GM19395 (cell line): Measurements from ENCODE around the gene CCDC27.

Experiments
- ATAC-seq: cut with Tn5 transposase; IDR thresholded peaks from one replicate; pipeline ENCODE4 v1.9.1; 2021; ENCODE audit warnings: mild to moderate bottlenecking, moderate library complexity; ENCODE audit not compliant: unreplicated experiment

Gene CCDC27

DNA sequence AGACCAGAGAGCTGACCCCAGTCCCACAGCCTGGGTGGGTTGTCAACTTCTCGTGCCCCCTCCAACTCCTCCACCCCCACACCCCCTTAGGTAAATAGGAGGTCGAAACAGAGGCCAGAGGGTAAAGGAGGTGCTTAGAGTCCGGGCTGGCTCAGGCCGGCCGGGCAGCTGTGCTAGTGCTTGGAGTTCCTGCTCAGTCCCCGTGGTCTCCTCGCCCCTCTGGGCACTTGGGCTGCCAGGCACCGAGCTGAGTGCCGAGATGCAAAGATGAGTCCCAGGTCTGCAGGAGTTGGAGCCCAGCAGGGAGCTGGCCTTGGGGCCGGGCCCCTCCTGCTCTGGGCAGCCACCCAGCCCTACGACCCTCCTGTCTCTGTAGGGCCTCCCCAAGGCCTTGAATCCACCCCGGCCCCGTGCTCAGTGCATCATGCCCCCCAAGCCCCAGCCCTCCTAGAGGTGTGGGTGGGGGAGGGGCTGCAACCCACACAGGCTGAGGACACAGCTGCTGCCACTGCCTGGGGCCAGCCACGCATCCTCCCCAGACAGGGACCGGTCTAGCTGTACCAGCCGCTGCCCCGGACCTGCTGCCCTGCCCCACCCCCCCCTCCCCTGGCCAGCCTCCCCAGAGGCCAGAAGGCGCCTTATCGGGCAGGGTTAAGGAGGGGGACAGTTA is 22.2 kb downstream of the CCDC27 start:
- ATAC-seq = no peak

DNA sequence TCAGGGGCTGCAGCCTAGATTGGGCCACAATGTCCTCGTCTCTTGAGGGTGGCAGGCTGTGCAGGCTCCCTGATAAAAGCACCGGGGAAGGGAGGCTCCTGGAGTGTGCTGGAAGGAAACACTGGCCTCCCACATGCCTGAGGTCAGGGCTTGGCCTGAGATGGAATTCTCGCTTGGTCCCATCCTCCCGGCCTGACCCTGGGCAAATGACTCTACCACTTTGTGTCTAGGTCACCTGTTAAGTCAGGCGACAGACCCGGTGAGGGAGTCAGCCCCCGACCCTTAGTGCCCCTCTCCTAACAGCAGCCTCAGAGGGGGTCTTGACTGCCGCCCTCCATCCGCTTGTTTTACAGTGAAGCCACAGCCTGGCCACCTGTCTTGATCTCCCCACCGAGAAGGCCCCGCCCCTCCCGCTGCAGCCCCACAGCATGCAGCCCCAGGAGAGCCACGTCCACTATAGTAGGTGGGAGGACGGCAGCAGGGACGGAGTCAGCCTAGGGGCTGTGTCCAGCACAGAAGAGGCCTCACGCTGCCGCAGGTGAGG is 22.8 kb downstream of the CCDC27 start:
- no peak for ATAC-seq

DNA sequence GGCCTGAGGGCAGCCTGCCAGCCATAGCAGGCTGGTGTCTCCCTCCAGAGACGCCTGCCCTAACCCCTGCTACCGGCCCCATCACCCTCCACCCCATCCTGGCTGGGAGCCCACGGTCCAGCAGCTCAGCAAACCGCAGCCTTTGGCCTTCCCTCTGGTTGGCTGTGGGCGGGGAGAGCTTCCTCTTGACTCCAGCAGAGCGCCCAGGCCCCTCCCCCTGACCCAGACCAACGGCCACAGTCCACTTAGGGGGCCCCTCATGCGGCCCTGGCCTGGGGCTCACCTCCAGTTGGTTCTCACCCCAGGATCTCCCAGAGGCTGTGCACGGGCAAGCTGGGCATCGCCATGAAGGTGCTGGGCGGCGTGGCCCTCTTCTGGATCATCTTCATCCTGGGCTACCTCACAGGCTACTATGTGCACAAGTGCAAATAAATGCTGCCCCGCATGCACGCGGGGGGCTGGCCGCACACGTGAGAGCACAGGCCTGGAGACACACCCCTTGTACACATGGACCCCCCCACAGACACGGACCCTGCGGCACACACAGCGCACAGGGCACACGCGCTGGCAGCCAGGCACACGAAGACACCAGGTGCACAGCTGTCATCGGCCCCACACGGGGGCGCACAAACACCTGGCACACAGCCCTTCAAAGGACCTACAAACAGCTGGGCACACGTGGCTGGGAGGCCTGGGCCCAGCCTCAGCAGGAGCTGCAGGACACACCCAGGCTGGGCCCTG is 23.4 kb downstream of the CCDC27 start:
- no peak for ATAC-seq

GRCh38 chr1:3776231-3776961 is 24.1 kb downstream of the CCDC27 start:
- ATAC-seq = no peak

DNA sequence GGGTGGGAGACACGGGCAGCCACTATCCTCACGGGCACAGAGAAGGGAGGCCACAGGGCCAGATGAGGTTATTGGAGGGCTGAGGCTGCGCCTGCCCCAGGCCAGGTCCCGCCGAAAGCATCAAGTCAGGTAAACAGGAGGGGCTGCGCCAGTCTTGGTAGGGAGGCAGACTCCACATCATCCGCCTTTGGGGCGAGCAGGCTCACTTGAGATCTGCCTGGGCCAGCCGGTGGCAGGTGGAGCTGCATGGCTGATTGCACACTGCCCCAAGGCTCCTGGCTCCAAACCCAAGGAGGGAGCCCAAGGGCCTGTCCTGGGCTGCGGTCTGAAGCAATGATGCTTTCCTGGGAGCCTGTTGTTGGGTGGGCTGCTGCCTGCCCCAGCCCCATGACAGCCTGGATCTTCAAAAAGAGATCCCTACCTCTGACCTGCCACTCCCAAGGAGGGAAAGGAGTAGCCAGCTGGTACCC is 24.9 kb downstream of the CCDC27 start:
- ATAC-seq = no peak

DNA sequence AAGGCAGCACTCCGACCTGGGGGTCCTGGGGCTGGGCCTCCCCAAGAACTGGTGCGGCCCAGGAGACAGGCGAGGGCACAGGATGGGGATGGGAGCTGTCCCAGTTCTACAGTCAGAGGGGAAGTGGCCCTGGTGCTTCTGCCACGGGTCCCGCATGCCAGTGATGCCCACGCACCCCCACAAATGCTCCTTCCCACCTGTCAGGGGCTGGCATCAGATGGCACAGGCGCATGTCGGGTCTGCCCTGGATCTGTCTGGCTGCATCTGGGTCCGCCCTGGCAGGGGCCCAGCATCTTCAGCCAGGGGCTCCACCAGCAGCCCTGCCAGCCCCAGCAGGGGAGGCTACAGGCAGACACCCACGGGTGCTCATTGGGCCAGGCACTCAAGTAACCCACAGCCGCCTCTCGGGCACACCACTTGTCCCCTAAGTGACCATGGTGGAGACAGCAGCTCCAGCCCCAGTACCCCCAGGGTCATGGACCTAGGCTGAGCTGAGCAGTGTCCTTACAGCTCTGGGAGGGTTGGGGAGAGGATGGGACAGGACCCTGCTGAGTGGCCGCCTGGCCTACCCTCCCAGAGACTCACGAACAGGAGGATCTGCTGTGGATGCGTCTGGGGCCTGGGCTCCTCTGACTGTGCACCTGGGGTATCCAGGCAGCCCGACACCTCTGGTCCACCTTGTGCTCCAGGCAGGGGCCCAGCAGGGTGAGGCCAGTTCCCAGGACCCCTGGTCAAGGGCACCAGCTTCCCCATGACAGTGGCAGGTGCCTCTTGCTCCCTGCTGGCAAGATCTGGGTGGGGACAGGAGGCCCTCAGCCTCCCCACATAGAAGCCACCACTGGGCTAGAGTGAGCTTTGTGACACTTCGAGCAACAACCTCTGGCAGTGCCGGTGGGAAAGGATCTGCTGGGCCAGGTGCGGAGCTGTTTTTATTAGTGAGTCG is 25.7 kb downstream of the CCDC27 start:
- ATAC-seq = no peak

- no peak for ATAC-seq
These were observed 26.5 kb downstream of the CCDC27 start for GRCh38 chr1:3778590-3779264.

DNA sequence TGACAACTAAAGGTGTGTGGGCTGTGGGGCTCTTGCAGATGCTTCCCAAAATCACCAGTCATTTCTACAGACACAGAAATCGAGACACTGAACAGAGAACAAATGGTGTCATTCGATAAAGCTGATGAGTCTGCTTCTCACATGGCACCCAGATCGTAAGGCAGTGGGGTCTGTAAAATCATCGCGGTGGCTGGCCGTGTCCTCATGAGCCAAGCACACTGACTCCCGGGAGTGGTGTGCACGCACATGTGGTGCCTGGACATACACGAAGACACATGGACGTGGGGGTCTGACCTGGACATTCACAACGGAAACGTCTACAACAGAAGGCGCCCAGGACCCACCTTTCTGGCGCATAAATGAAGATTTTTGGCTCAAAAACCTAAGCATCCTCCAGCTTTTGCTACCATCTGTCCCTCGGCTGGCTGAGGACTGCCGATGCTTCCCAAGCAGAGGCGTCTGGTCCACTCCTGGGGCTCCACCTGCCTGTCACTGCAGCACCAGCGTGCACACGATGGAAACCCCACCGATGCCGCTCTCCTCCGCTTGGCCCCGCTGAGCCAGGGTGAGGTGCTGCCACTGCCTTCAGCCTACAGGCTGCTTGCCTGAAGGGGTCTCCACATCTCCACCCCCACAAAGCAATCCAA is 27.1 kb downstream of the CCDC27 start:
- no peak for ATAC-seq

- ATAC-seq = no peak
These were observed 27.7 kb downstream of the CCDC27 start for GRCh38 chr1:3779912-3780416.

- ATAC-seq = no peak
These were observed 28.7 kb downstream of the CCDC27 start for GRCh38 chr1:3780901-3781300.

DNA sequence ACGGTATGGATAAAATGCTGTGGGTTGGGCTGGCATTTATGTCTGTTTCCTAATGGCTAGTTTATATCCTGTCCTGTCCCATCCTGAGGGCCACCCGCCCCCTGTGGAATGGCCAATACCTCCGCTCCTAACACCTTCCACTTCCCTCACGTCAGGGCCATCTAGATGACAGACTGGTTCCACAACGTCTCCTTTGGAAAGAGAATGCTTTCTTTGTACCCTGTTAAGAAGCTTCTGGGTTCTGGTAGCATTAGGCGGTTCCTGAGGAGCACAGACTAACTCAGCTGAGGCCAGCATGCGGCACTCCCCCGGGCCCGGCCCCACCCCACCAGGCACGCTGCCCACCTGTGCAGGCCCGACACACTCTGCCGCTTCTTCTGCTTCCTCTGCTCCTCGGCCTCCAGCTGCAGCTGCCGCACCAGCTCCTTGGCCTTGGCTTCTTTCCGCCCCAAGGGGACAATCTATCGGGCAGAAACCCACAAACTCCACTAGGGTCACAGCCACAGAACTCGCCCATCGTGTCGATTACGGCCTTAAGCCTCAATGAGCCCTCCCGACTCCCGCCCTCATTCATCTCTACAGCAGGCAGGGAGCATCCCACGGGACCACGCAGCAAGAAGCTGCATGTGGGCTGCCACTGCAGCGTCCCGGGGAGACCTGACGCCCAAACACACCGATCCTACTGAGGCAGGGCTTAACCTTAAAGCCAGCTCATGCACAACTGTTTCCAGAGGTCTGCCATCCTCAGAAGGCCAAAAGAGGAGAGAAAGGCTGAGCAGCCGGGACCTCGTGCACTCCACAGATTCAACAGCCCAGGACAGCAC is 31.6 kb downstream of the CCDC27 start:
- ATAC-seq = no peak

DNA sequence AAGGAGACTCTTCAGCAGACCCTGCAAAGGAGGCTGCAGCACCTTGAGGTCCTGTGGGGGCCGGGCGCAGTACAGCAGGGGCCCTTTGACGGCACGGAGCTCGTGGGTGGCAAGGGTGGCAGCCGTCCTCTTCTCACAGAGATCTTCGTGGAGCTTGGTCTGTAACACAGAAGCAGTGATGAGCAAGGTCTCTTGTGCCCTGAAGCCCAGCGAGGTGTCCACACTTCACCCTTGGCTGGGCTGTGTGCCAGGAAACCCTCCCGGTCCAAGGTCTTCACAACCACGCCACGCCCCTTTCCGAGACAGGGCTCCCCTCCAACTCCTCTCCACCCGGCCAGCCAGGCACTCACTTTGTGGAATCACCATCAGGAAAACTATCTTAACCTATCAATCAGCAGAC is 32.8 kb downstream of the CCDC27 start:
- no peak for ATAC-seq

GRCh38 chr1:3785456-3786157 is 33.4 kb downstream of the CCDC27 start:
- no peak for ATAC-seq

DNA sequence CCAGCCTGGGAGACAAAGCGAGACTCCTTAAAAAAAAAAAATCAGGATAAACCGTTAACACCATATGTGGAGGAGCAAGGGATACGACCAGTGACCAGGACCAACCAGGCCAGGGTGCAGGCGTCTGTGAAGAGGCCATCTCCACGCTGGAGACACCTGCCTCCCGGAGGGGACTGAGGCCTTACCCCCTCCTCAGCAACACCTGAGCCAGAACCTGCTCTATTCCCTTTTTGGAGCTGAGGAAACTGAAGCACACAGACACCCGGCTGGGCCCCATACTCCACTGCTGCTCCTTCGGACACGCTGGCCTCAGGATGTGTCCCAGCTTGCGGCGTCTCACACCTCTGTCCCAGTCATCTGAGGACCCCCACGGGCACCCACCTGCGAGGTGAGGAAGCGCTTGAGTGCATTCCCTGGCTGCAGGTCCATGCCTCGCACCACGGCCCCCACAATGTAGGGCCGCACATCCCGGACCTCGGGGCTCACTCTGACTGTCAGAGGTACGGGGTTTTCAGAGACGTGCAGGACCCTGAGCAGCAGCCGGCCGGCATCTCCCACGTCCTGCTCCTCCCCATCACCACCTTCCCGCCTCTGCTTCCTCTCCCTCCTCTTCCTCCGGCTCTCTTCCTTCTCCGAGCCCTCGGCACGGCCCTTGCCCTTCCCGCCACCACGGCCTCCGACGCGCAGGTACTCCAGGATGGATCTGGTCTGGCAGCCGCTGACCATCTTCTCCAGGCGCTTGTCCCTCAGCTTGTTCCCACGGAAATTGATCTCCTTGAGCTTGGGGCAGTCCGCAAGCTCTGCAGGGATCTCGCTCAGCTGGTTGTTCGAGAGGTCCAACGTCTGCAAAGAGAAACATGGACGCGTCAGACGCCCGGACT is 34.5 kb downstream of the CCDC27 start:
- no peak for ATAC-seq

DNA sequence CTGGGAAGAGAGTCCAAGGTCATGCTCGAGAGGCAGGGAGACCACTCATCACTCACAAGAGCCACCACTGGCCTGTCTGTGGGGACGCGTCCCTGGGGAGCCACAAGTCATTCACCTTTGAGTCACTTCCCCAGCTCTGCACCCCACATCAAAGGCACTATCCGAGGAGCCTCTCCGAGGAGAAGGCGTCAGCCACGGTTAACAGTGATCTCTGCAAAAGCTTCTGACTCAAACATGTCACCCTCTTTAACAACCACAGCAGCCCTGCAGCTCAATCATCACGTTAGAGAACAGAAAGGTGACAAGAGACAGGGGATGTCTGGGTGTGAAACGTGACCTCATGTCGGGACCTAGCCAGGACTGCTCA is 35.1 kb downstream of the CCDC27 start:
- no peak for ATAC-seq

GRCh38 chr1:3787745-3788605 is 35.7 kb downstream of the CCDC27 start:
- ATAC-seq = no peak
